Neural progenitor cell (in vitro differentiated cells): ENCODE data around the gene PNPLA3. TPM values are rescaled to one million over a fixed set of nuclear protein-coding genes. Genes with fewer than 3 reads are reported as not detected.

Experiments
- DNase-seq: peaks from one replicate; pipeline ENCODE4 v3.0.0-alpha.2; 2016; ENCODE audit warnings: low spot score
- H2AFZ ChIP-seq: fragments of 200-600 bp; sonication (generic); replicated peaks from 2 replicates; pipeline ENCODE4 v1.6.1; 2016; ENCODE audit warnings: antibody characterized with exemption
- H3F3A ChIP-seq: fragments of 200-600 bp; sonication (generic); 2 replicates; pipeline ENCODE4 v1.6.1; 2016; ENCODE audit warnings: antibody characterized with exemption, low read depth
- H3K27ac ChIP-seq: fragments of 200-600 bp; sonication (generic); 2 replicates; pipeline ENCODE4 v1.5.1; 2016; ENCODE audit warnings: mild to moderate bottlenecking
- H3K27me3 ChIP-seq: fragments of 200-600 bp; sonication (generic); 2 replicates; pipeline ENCODE4 v1.6.1; 2016; ENCODE audit warnings: mild to moderate bottlenecking, moderate library complexity
- H3K36me3 ChIP-seq: fragments of 200-600 bp; sonication (generic); 2 replicates; pipeline ENCODE4 v1.5.1; 2016
- H3K4me1 ChIP-seq: fragments of 200-600 bp; sonication (generic); 2 replicates; pipeline ENCODE4 v1.6.1; 2016; ENCODE audit warnings: mixed run types
- H3K4me2 ChIP-seq: fragments of 200-600 bp; sonication (generic); 2 replicates; pipeline ENCODE4 v1.6.1; 2016
- H3K4me3 ChIP-seq: fragments of 200-600 bp; sonication (generic); 2 replicates; pipeline ENCODE4 v1.5.1; 2016
- H3K79me2 ChIP-seq: fragments of 200-600 bp; sonication (generic); 2 replicates; pipeline ENCODE4 v1.6.1; 2016; ENCODE audit warnings: low read depth
- H3K9ac ChIP-seq: fragments of 200-600 bp; sonication (generic); 2 replicates; pipeline ENCODE4 v1.6.1; 2016
- H3K9me3 ChIP-seq: fragments of 200-600 bp; sonication (generic); 2 replicates; pipeline ENCODE4 v1.5.1; 2016; ENCODE audit warnings: low read depth
- H4K20me1 ChIP-seq: fragments of 200-600 bp; sonication (generic); 2 replicates; pipeline ENCODE4 v1.6.1; 2016; ENCODE audit warnings: low read depth
- H3K27ac Mint-ChIP-seq: 3 replicates; pipeline ENCODE4 v1.8.0; 2021; ENCODE audit warnings: mixed read lengths
- H3K27me3 Mint-ChIP-seq: 2 replicates; pipeline ENCODE4 v1.8.0; 2022; ENCODE audit warnings: low read depth, mild to moderate bottlenecking, inconsistent platforms, moderate library complexity, mixed read lengths; ENCODE audit not compliant: insufficient read depth
- H3K36me3 Mint-ChIP-seq: 3 replicates; pipeline ENCODE4 v1.8.0; 2021; ENCODE audit warnings: mixed read lengths
- H3K4me1 Mint-ChIP-seq: 3 replicates; pipeline ENCODE4 v1.8.0; 2021; ENCODE audit warnings: mixed read lengths
- H3K4me3 Mint-ChIP-seq: 3 replicates; pipeline ENCODE4 v1.8.0; 2021; ENCODE audit warnings: mild to moderate bottlenecking, moderate library complexity, mixed read lengths
- H3K9me3 Mint-ChIP-seq: 3 replicates; pipeline ENCODE4 v1.8.0; 2020; ENCODE audit warnings: mixed read lengths
- EZH2 ChIP-seq: fragments of 200-600 bp; sonication (generic); IDR thresholded peaks from 2 replicates; pipeline ENCODE4 v1.6.1; 2017; ENCODE audit warnings: antibody characterized with exemption, mild to moderate bottlenecking, moderate library complexity
- EZH2phosphoT487 ChIP-seq: fragments of 200-600 bp; sonication (generic); IDR thresholded peaks from 2 replicates; pipeline ENCODE4 v1.6.1; 2017; ENCODE audit warnings: antibody characterized with exemption
- total RNA-seq: library from RNA; depleted of rRNA; stranded (reverse); fragments of >200 nt; gene quantifications from 2 replicates; pipeline ENCODE4 v1.2.3, GENCODE V29; 2015; ENCODE audit warnings: low replicate concordance
- TF ChIP-seq, protein P1 (sequence below): fragments of 200-600 bp; sonication (generic); IDR thresholded peaks from 2 replicates; pipeline ENCODE4 v1.5.1; 2017; ENCODE audit warnings: antibody characterized with exemption, mild to moderate bottlenecking

The PNPLA3 gene
- total RNA-seq, 1 donor from 2014 or later = 4.8 TPM

DNA sequence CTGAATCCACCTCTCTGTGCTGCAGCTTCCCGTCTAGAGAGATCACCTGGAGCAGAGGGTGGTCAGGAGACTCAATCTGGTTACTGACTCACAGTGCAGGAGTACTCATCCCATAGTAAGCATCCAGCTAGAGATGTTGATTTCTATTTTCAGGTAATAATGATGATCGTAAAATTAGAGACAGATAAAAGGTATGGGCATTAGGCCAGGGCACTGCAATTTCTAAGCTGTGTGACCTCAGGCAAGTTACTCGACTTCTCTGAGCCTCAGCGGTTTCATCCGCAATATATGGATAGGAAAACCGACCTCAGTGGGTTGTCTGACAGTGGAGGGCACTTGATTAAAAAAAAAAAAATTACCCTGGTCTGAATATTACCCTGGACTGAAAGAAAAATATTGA lies 17.8 kb downstream of the PNPLA3 start:
- Histone ChIP-seq H4K20me1 (no peaks in the 10 kb centered on the region), H3K4me1 (no peaks in the 10 kb centered on the region), H3K4me3 (no peak overlapping the region), H2AFZ (no peak overlapping the region), H3K4me2 (no peak overlapping the region), H3K9ac (no peak overlapping the region), H3K27ac (no peak overlapping the region), H3K79me2 (no peaks in the 10 kb centered on the region), H3F3A (no peaks in the 10 kb centered on the region), H3K9me3 (no peaks in the 10 kb centered on the region), H3K36me3 (no peaks in the 10 kb centered on the region), H3K27me3 (no peaks in the 10 kb centered on the region)
- Mint-ChIP-seq H3K4me3 (no peak overlapping the region), H3K27ac (no peak overlapping the region), H3K36me3 (peaks cover 39% of the 10 kb centered on the region), H3K9me3 (no peaks in the 10 kb centered on the region), H3K4me1 (peaks cover 3% of the 10 kb centered on the region), H3K27me3 (peaks cover 5% of the 10 kb centered on the region)
- TF ChIP-seq, protein P1, sequence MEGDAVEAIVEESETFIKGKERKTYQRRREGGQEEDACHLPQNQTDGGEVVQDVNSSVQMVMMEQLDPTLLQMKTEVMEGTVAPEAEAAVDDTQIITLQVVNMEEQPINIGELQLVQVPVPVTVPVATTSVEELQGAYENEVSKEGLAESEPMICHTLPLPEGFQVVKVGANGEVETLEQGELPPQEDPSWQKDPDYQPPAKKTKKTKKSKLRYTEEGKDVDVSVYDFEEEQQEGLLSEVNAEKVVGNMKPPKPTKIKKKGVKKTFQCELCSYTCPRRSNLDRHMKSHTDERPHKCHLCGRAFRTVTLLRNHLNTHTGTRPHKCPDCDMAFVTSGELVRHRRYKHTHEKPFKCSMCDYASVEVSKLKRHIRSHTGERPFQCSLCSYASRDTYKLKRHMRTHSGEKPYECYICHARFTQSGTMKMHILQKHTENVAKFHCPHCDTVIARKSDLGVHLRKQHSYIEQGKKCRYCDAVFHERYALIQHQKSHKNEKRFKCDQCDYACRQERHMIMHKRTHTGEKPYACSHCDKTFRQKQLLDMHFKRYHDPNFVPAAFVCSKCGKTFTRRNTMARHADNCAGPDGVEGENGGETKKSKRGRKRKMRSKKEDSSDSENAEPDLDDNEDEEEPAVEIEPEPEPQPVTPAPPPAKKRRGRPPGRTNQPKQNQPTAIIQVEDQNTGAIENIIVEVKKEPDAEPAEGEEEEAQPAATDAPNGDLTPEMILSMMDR = no peak
- TF ChIP-seq EZH2phosphoT487 = no peak
- TF ChIP-seq EZH2 = no peak
- DNase-seq = no peak

- no peak overlapping the region for H3K9ac ChIP-seq
- Mint-ChIP-seq H3K4me1 (peaks cover 14% of the 10 kb centered on the region), H3K36me3 (peaks cover 26% of the 10 kb centered on the region), H3K9me3 (no peaks in the 10 kb centered on the region), H3K27ac (no peak overlapping the region), H3K27me3 (peaks cover 3% of the 10 kb centered on the region), H3K4me3 (no peak overlapping the region)
- no peaks in the 10 kb centered on the region for H3K36me3 ChIP-seq
- no peak overlapping the region for H3K4me3 ChIP-seq
- H2AFZ ChIP-seq = no peak overlapping the region
- no peak overlapping the region for H3K4me2 ChIP-seq
- no peak for DNase-seq
- TF ChIP-seq EZH2 = no peak
- TF ChIP-seq EZH2phosphoT487 = no peak
- TF ChIP-seq, protein P1 = no peak
- no peaks in the 10 kb centered on the region for H3K27me3 ChIP-seq
- H4K20me1 ChIP-seq = no peaks in the 10 kb centered on the region
- no peaks in the 10 kb centered on the region for H3K4me1 ChIP-seq
- no peak overlapping the region for H3K27ac ChIP-seq
- no peaks in the 10 kb centered on the region for H3K9me3 ChIP-seq
- H3K79me2 ChIP-seq = no peaks in the 10 kb centered on the region
- H3F3A ChIP-seq = no peaks in the 10 kb centered on the region
Measured at GRCh38 chr22:43944670-43945430, 21.2 kb downstream of the PNPLA3 start.

DNA sequence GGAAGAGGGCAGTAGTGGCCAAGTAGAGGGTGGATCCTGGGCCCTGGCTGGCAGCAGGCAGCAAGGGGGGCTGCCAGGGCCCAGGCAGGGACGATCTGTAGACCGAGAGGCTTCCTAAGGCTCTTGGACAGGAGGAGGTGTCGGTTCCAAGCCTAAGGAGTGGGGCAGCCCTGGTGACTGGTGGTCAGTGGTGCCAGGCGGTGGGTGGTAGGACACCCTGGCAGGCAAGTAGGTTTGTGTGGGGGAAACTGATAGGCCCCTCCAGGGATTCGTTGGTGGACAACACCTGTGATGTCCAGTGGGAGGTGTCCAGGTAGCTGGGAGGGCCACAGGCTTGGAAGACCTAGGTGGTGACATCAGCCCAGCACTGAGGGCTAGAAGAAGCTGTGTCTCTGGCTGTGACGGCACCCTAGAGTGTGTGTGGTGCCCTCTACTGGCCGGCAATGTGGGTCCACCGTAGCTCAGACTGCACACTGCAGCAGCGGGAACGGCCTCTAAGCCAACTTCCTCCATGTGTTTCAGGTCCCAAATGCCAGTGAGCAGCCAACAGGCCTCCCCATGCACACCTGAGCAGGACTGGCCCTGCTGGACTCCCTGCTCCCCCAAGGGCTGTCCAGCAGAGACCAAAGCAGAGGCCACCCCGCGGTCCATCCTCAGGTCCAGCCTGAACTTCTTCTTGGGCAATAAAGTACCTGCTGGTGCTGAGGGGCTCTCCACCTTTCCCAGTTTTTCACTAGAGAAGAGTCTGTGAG lies 22.2 kb downstream of the PNPLA3 start:
- peak; percentile 78 for DNase-seq
- Histone ChIP-seq H3K36me3 (no peaks in the 10 kb centered on the region), H3K4me1 (no peaks in the 10 kb centered on the region), H3K27ac (no peak overlapping the region), H3K27me3 (no peaks in the 10 kb centered on the region), H3F3A (no peaks in the 10 kb centered on the region), H4K20me1 (no peaks in the 10 kb centered on the region), H2AFZ (no peak overlapping the region), H3K4me3 (no peak overlapping the region), H3K79me2 (no peaks in the 10 kb centered on the region), H3K4me2 (no peak overlapping the region), H3K9me3 (no peaks in the 10 kb centered on the region), H3K9ac (no peak overlapping the region)
- H3K4me3 Mint-ChIP-seq = no peak overlapping the region
- peak overlapping the region; percentile 14 for H3K27ac Mint-ChIP-seq
- peaks cover 14% of the 10 kb centered on the region for H3K4me1 Mint-ChIP-seq
- TF ChIP-seq EZH2 (no peak), EZH2phosphoT487 (no peak)
- TF ChIP-seq, protein P1 = peak; percentile 71
- H3K36me3 Mint-ChIP-seq = peaks cover 24% of the 10 kb centered on the region
- peaks cover 6% of the 10 kb centered on the region for H3K27me3 Mint-ChIP-seq
- no peaks in the 10 kb centered on the region for H3K9me3 Mint-ChIP-seq
